WERI-Rb-1 (cell line): ENCODE data around the gene ARMC7.

Experiments used
- DNase-seq: peaks from one replicate; pipeline ENCODE4 v3.0.0-alpha.2; 2020
- H3K27ac ChIP-seq: fragments of 250-450 bp; sonication (Bioruptor Pico); 2 replicates; pipeline ENCODE4 v1.5.1; 2020; ENCODE audit warnings: mild to moderate bottlenecking, moderate library complexity
- H3K27me3 ChIP-seq: fragments of 250-450 bp; sonication (Bioruptor Pico); 2 replicates; pipeline ENCODE4 v1.5.1; 2021; ENCODE audit warnings: mild to moderate bottlenecking, low read depth, moderate library complexity; ENCODE audit not compliant: insufficient read depth, severe bottlenecking
- H3K36me3 ChIP-seq: fragments of 250-450 bp; sonication (Bioruptor Pico); 2 replicates; pipeline ENCODE4 v1.5.1; 2020; ENCODE audit warnings: mild to moderate bottlenecking, moderate library complexity
- H3K4me3 ChIP-seq: 2 replicates; pipeline ENCODE4 v1.5.1; 2011; ENCODE audit warnings: low read depth, mild to moderate bottlenecking, control low read depth, low read length
- H3K9me3 ChIP-seq: fragments of 250-450 bp; sonication (Bioruptor Pico); 2 replicates; pipeline ENCODE4 v1.5.1; 2021; ENCODE audit warnings: mild to moderate bottlenecking, moderate library complexity; ENCODE audit not compliant: severe bottlenecking
- TF ChIP-seq, protein P1 (sequence below): IDR thresholded peaks from 2 replicates; pipeline ENCODE4 v1.5.1; 2011; ENCODE audit warnings: low read depth, mild to moderate bottlenecking, control low read depth, inconsistent platforms, low read length

The ARMC7 gene

DNA sequence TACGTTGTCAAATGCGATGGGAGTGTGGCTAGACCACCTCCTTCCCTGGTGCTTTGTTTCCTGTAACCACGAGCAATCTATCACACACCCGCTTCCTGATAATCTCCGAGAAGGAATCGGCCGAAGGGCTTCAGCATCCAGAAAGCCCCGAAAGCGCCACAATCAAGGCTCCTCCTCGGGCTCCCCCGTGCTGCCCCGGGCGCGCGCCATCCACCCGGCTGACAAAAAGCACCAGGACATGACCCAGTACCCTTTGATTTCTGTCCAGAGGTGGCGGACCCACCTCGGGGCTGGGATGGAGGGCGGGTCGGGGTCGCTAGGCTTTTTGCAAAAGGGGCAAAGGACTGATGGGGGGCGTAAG, 743 bp upstream of the ARMC7 start:
- TF ChIP-seq, protein P1, sequence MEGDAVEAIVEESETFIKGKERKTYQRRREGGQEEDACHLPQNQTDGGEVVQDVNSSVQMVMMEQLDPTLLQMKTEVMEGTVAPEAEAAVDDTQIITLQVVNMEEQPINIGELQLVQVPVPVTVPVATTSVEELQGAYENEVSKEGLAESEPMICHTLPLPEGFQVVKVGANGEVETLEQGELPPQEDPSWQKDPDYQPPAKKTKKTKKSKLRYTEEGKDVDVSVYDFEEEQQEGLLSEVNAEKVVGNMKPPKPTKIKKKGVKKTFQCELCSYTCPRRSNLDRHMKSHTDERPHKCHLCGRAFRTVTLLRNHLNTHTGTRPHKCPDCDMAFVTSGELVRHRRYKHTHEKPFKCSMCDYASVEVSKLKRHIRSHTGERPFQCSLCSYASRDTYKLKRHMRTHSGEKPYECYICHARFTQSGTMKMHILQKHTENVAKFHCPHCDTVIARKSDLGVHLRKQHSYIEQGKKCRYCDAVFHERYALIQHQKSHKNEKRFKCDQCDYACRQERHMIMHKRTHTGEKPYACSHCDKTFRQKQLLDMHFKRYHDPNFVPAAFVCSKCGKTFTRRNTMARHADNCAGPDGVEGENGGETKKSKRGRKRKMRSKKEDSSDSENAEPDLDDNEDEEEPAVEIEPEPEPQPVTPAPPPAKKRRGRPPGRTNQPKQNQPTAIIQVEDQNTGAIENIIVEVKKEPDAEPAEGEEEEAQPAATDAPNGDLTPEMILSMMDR: no peak
- Histone ChIP-seq H3K36me3 (peaks cover 4% of the 10 kb centered on the region; the same call in 1 of the 2 replicates), H3K27ac (no peak overlapping the region)

DNA sequence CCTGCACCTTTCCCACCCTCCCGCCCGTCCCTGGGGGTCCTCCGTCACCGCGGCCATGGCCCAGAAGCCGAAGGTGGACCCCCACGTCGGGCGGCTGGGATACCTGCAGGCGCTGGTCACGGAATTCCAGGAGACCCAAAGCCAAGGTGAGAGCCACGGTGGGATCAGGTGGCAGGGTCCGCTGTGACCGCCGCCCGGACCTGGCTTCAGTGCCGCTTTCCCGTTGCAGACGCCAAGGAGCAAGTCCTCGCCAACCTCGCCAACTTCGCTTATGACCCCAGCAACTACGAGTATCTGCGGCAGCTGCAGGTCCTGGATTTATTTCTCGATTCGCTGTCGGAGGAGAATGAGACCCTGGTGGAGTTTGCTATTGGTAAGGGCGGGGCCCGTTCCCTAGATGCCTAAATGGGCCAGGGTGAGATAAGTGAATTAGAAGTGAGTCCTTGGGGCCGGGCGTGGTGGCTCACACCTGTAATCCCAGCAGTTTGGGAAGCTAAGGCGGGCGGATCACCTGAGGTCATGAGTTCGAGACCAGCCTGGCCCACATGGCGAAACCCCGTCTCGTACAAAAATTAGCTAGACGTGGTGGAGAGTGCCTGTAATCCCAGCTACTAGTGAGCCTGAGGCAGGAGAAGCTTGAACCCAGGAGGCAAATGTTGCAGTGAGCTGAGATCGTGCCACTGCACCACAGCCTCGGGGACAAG, 617 bp downstream of the ARMC7 start:
- Histone ChIP-seq H3K9me3 (no peaks in the 10 kb centered on the region), H3K36me3 (peaks cover 16% of the 10 kb centered on the region), H3K27ac (peak overlapping the region; percentile 67; the same call in 1 of the 2 replicates), H3K27me3 (no peaks in the 10 kb centered on the region), H3K4me3 (peak overlapping the region; percentile 59)
- DNase-seq: no peak
- TF ChIP-seq, protein P1: no peak

More for the DNA sequence above, 743 bp upstream of the ARMC7 start:
- Histone ChIP-seq H3K9me3 (no peaks in the 10 kb centered on the region), H3K27me3 (no peaks in the 10 kb centered on the region), H3K4me3 (peak overlapping the region; percentile 59)
- DNase-seq: no peak

DNA sequence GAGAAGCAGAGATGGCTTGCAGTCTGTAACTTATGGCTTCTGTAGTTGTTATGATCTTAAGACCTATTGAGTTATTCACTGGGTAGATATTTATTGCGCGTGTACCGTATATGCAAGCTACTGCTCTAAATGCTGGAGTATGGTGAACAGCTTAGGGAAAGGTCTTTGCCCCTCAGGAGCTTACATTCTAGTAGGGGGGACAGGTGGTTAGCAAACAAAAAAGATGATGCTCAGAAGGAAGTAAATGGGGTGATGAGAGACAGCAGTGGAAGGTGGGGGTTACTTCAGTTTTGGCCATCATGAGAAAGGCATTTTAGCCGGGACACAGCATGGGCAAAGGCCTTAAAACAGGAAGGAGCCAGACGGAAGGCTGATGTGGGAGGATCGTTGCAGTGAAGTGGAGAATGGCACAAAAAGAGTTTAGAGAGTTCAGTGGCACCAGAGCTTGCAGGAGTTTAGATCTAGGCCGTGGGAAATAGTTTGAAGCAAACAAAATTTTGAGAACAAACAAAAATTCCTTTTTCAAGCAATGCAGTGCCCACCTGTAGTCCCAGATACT, 2.1 kb downstream of the ARMC7 start:
- H3K27ac ChIP-seq: no peak overlapping the region
- H3K9me3 ChIP-seq: no peaks in the 10 kb centered on the region
- H3K4me3 ChIP-seq: no peak overlapping the region
- H3K27me3 ChIP-seq: no peaks in the 10 kb centered on the region
- H3K36me3 ChIP-seq: peaks cover 29% of the 10 kb centered on the region
- DNase-seq: no peak
- TF ChIP-seq, protein P1: no peak

DNA sequence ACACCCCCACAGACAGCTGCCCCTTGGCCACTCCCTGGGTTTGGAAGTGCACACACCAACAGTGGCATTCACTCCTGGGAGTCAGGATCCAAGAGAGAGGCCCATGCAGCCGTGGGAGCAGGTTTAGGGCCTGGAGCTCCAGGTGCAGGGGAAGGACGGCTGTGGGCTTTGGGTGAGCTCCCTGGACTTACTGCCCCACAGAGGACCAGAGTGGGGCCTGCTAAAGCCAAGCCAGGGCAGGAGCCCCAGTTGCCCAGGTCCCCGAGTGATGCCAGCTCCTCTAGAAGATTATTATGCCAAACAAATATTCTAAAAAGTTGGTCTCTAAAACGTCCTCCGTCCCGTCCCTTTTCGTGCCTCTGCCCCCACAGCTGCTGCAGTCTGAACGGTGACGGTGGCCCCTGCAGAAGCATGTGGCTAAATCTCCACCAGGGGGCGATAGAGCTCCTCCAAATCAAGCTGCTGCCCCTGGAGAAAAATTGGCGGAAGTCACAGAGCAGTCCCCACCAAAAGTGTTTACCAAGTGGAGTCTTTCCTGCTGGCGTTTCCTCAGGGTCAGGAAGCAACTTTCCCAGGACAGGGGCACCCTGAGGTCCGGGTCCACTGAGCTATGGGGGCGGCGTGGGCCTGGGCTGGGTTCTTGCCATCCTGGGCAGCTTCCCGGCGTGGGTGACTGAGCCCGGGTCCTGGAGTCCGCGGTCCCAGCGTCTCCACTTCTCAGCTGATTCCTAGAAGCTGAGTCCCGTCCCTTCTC, 4.2 kb downstream of the ARMC7 start:
- H3K4me3 ChIP-seq: no peak overlapping the region
- H3K27ac ChIP-seq: 0 out of 2 replicates have a peak overlapping the region, but pooled peaks have one; percentile 20
- TF ChIP-seq, protein P1: peak; percentile 85
- no peaks in the 10 kb centered on the region for H3K27me3 ChIP-seq
- DNase-seq: peak; percentile 91
- no peaks in the 10 kb centered on the region for H3K9me3 ChIP-seq
- H3K36me3 ChIP-seq: peaks cover 30% of the 10 kb centered on the region

DNA sequence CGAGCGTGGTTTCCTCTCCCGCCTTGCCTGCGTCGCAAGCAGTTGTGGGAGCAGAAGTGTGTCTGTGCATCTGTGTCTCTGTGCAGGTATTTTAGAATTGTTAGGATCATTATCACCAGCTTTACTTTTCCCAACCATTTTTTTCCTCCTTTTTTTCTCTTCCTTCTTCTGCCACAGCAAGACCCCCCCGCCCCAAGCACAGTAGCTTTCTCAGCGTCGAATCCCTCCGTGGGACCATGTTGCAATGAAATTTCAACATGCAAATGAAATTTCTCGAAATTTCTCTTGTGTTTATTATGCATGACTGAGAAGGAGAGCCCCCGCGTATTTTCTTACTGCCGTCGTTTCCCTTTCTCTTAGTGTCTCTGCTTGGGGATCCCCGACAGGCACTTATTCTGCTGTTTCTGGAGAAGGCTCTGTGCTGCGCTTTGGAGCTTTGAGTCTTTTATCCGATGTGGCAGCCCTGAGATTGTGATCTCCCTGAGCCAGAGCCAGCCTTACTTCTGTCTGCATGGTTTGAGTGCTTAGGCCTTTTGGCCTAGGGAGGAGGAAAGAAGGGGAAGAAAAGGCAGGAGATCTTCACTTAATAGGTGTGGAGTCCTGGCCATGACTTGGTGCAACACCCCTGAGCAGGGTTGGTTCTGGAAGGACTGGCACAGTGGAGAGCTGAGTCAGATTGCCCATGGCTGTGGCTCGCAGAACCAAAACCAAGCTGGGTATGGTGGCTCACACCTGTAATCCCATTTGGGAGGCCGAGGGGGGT, 5.0 kb downstream of the ARMC7 start:
- H3K4me3 ChIP-seq: no peak overlapping the region
- no peaks in the 10 kb centered on the region for H3K27me3 ChIP-seq
- no peaks in the 10 kb centered on the region for H3K9me3 ChIP-seq
- peaks cover 34% of the 10 kb centered on the region for H3K36me3 ChIP-seq
- 0 out of 2 replicates have a peak overlapping the region, but pooled peaks have one; percentile 20 for H3K27ac ChIP-seq
- TF ChIP-seq, protein P1: no peak
- no peak for DNase-seq
